Astrocyte (in vitro differentiated cells and primary cell): Measurements from ENCODE around the gene FBXL12.

ENCODE experiments used
- EZH2 ChIP-seq: IDR thresholded peaks from 2 replicates; pipeline ENCODE4 v1.6.1; 2012; ENCODE audit warnings: mild to moderate bottlenecking, low read length, inconsistent platforms; ENCODE audit not compliant: insufficient read depth
- TF ChIP-seq, protein P1 (sequence below): IDR thresholded peaks from 2 replicates; pipeline ENCODE4 v1.5.1; 2011; ENCODE audit warnings: low read depth, mild to moderate bottlenecking, inconsistent platforms, low read length, moderate library complexity; ENCODE audit not compliant: insufficient read depth

DNA sequence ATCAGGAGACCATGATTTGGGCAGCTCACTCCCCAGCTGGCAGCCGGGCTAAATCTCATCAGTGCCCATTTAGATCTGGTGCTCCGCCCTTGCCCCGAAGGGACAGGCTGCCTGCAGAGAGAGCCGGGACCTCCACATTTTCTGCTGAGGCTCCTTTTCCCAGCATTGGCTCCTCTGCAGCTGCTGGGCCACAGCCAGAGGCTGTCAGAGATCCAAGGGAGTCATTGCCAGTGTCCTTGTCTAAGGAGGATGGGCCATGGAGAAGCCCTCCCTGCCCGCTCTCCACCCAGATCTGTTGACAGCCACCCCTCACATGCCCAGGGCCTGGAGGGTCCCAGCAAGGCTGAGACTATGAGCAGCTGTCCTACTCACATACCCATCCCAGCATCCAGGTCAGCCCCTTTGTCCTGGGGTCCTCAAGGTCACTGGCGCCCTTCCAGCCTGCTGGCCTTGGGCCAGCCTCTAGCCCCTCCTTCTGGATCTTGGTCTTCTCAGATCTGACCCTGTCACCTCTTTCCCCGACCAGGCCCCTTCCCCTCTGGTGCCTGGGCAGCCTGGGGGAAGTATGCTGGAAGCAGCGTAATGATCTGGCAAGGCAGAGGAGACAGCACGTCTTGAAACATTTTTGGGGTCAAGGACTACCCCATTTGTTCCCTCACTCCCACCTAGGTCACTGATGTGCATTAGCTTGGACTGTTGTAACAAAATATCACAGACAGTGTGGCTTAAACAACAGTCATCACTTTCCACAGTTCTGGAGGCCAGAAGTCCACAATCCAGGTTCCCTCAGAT is 24.2 kb upstream of the FBXL12 start:
- TF ChIP-seq, protein P1, sequence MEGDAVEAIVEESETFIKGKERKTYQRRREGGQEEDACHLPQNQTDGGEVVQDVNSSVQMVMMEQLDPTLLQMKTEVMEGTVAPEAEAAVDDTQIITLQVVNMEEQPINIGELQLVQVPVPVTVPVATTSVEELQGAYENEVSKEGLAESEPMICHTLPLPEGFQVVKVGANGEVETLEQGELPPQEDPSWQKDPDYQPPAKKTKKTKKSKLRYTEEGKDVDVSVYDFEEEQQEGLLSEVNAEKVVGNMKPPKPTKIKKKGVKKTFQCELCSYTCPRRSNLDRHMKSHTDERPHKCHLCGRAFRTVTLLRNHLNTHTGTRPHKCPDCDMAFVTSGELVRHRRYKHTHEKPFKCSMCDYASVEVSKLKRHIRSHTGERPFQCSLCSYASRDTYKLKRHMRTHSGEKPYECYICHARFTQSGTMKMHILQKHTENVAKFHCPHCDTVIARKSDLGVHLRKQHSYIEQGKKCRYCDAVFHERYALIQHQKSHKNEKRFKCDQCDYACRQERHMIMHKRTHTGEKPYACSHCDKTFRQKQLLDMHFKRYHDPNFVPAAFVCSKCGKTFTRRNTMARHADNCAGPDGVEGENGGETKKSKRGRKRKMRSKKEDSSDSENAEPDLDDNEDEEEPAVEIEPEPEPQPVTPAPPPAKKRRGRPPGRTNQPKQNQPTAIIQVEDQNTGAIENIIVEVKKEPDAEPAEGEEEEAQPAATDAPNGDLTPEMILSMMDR = no peak
- no peak for TF ChIP-seq EZH2
